Keratinocyte (primary cell): Measurements from ENCODE around the gene CC2D2B. TPM values are rescaled to one million over a fixed set of nuclear protein-coding genes. Genes with fewer than 3 reads are reported as not detected.

Source experiments
- DNase-seq: peaks from one replicate; pipeline ENCODE4 v3.0.0-alpha.2; 2011; ENCODE audit warnings: low read depth, missing footprints, low spot score
- FAIRE-seq: peaks from 2 replicates; lab custom pipeline; 2011; peaks lifted over from hg19 to GRCh38; lab: Jason Lieb, UNC
- H2AFZ ChIP-seq: 2 replicates; pipeline ENCODE4 v1.6.0; 2012; ENCODE audit warnings: low read length, control low read depth, inconsistent platforms; ENCODE audit not compliant: control insufficient read depth
- H3K27ac ChIP-seq: 2 replicates; pipeline ENCODE4 v1.5.1; 2011; ENCODE audit warnings: low read length; ENCODE audit not compliant: control insufficient read depth, insufficient read depth
- H3K27me3 ChIP-seq: 3 replicates; pipeline ENCODE4 v1.6.0; 2011; ENCODE audit warnings: low read length; ENCODE audit not compliant: control insufficient read depth, insufficient read depth; ENCODE audit errors: extremely low read depth
- H3K36me3 ChIP-seq, 2 experiments: 2 replicates in 1 of 2; 3 replicates in 1 of 2; pipeline ENCODE4 v1.5.1; 2011; ENCODE audit warnings: low read length in 2 of 2, mild to moderate bottlenecking in 1 of 2; ENCODE audit not compliant: control insufficient read depth in 2 of 2, insufficient read depth in 2 of 2; ENCODE audit errors: extremely low read depth in 1 of 2
- H3K4me1 ChIP-seq: 3 replicates; pipeline ENCODE4 v1.5.1; 2011; ENCODE audit warnings: low read length; ENCODE audit not compliant: control insufficient read depth, insufficient read depth; ENCODE audit errors: extremely low read depth
- H3K4me2 ChIP-seq: 3 replicates; pipeline ENCODE4 v1.6.0; 2011; ENCODE audit warnings: low read depth, low read length; ENCODE audit not compliant: control insufficient read depth, insufficient read depth; ENCODE audit errors: extremely low read depth
- H3K4me3 ChIP-seq, 3 experiments: fragments of 200-600 bp in 1 of 3; sonication (generic) in 1 of 3; 2 replicates in 2 of 3; 3 replicates in 1 of 3; pipeline ENCODE4 v1.5.1; 2011 to 2016; ENCODE audit warnings: low read length in 3 of 3, mild to moderate bottlenecking in 3 of 3, control low read depth in 2 of 3, inconsistent platforms in 1 of 3, low read depth in 1 of 3, mixed read lengths in 1 of 3, mixed run types in 1 of 3, moderate library complexity in 1 of 3; ENCODE audit not compliant: control insufficient read depth in 2 of 3, insufficient read depth in 2 of 3; ENCODE audit errors: extremely low read depth in 1 of 3
- H3K79me2 ChIP-seq: 2 replicates; pipeline ENCODE4 v1.6.0; 2012; ENCODE audit warnings: low read length; ENCODE audit not compliant: control insufficient read depth, insufficient read depth
- H3K9ac ChIP-seq: 3 replicates; pipeline ENCODE4 v1.6.0; 2011; ENCODE audit warnings: low read length; ENCODE audit not compliant: control insufficient read depth, insufficient read depth; ENCODE audit errors: extremely low read depth
- H3K9me1 ChIP-seq: 3 replicates; pipeline ENCODE4 v1.6.0; 2011; ENCODE audit warnings: low read length; ENCODE audit not compliant: control insufficient read depth, insufficient read depth; ENCODE audit errors: extremely low read depth
- H3K9me3 ChIP-seq: 2 replicates; pipeline ENCODE4 v1.5.1; 2012; ENCODE audit warnings: low read depth, low read length; ENCODE audit not compliant: control insufficient read depth
- H4K20me1 ChIP-seq: 3 replicates; pipeline ENCODE4 v1.6.0; 2011; ENCODE audit warnings: low read length; ENCODE audit not compliant: control insufficient read depth, insufficient read depth; ENCODE audit errors: extremely low read depth
- CTCF ChIP-seq, 3 experiments: IDR thresholded peaks in 1 of 3; conservative IDR thresholded peaks in 1 of 3; optimal IDR thresholded peaks in 1 of 3; 2 replicates in 2 of 3; 3 replicates in 1 of 3; pipeline versions ENCODE3 to v1.5.1; 2011; ENCODE audit warnings: low read length in 3 of 3, mild to moderate bottlenecking in 3 of 3, moderate library complexity in 2 of 3, control low read depth in 1 of 3, inconsistent platforms in 1 of 3; ENCODE audit not compliant: insufficient read depth in 2 of 3; ENCODE audit errors: extremely low read depth in 1 of 3
- EZH2 ChIP-seq: IDR thresholded peaks from one replicate; pipeline ENCODE4 v1.6.1; 2012; ENCODE audit warnings: inconsistent platforms, mild to moderate bottlenecking, low read length, moderate library complexity
- dilution Hi-C: fragments of 300-500 bp; cut with MboI; formaldehyde crosslinking; loops from one replicate; pipeline ENCODE4 v1.7.0; 2020; ENCODE audit warnings: low sequenced_read_pairs; ENCODE audit not compliant: extremely low pct_ligation_motif_present
- polyA plus RNA-seq, 5 experiments: library from polyadenylated mRNA; depleted of rRNA in 3 of 5; stranded (reverse) in 3 of 5; stranded (forward) in 1 of 5; unstranded in 1 of 5; fragments of >200 nt; gene quantifications; 1 replicate in 1 of 5; 2 replicates in 3 of 5; 3 replicates in 1 of 5; pipeline versions ENCODE4 v1.2.1 to v1.2.3, GENCODE V29; 2011 to 2012; ENCODE audit warnings: missing spikeins in 2 of 5, low read depth in 1 of 5, low replicate concordance in 1 of 5

CC2D2B gene
- polyA plus RNA-seq, 1 donor (not counting 4 experiments of a cell fraction or from before 2014, with no cell fraction given) = 0.10 TPM

GRCh38 chr10:96023168-96023567 is 115.4 kb downstream of the CC2D2B start:
- no peaks in the 10 kb centered on the region for H3K36me3 ChIP-seq
- H4K20me1 ChIP-seq = no peaks in the 10 kb centered on the region
- no peaks in the 10 kb centered on the region for H3K79me2 ChIP-seq
- FAIRE-seq = no peak
- TF ChIP-seq EZH2 = no peak
- TF ChIP-seq CTCF (optimal IDR thresholded peaks at IDR 0.05 in 1 of 3, IDR thresholded peaks at IDR 0.05 in 1 of 3, conservative IDR thresholded peaks at IDR 0.05 in 1 of 3; ENCODE audit: extremely low read depth in 1 of 3, insufficient read depth in 2 of 3, low read length in 3 of 3) = no peak
- H3K9me3 ChIP-seq = no peaks in the 10 kb centered on the region
- no peak overlapping the region for H3K4me2 ChIP-seq
- no peaks in the 10 kb centered on the region for H3K27me3 ChIP-seq
- no peak overlapping the region for H2AFZ ChIP-seq
- H3K27ac ChIP-seq = no peak overlapping the region
- dilution Hi-C loops = no loop called here
- DNase-seq = no peak
- H3K4me1 ChIP-seq = no peaks in the 10 kb centered on the region
- no peak overlapping the region for H3K9ac ChIP-seq
- no peaks in the 10 kb centered on the region for H3K9me1 ChIP-seq
- H3K4me3 ChIP-seq = no peak overlapping the region

- H3K4me2 ChIP-seq = no peak overlapping the region
- H3K36me3 ChIP-seq = no peaks in the 10 kb centered on the region
- no peak overlapping the region for H2AFZ ChIP-seq
- dilution Hi-C loops = no loop called here
- TF ChIP-seq CTCF (optimal IDR thresholded peaks at IDR 0.05 in 1 of 3, IDR thresholded peaks at IDR 0.05 in 1 of 3, conservative IDR thresholded peaks at IDR 0.05 in 1 of 3; ENCODE audit: extremely low read depth in 1 of 3, insufficient read depth in 2 of 3, low read length in 3 of 3) = peak; percentile 18 to 54 (median 19)
- no peak for TF ChIP-seq EZH2
- H3K9me1 ChIP-seq = no peaks in the 10 kb centered on the region
- no peaks in the 10 kb centered on the region for H3K4me1 ChIP-seq
- no peak overlapping the region for H3K4me3 ChIP-seq
- H3K9ac ChIP-seq = no peak overlapping the region
- no peaks in the 10 kb centered on the region for H4K20me1 ChIP-seq
- no peak for FAIRE-seq
- H3K27ac ChIP-seq = no peak overlapping the region
- H3K9me3 ChIP-seq = no peaks in the 10 kb centered on the region
- no peak for DNase-seq
- no peaks in the 10 kb centered on the region for H3K79me2 ChIP-seq
- no peaks in the 10 kb centered on the region for H3K27me3 ChIP-seq
These were observed 117.8 kb downstream of the CC2D2B start for GRCh38 chr10:96025566-96025965.
